C4-2B (cell line): Measurements from ENCODE around the gene SYTL1.

Source experiments
- H3K27ac ChIP-seq: fragments of 450-650 bp; 2 replicates; pipeline ENCODE4 v1.5.1; 2017
- ZFX ChIP-seq: fragments of 450-650 bp; IDR thresholded peaks from 2 replicates; pipeline ENCODE4 v1.6.1; 2017
- TF ChIP-seq, protein P1 (sequence below): fragments of 450-650 bp; conservative IDR thresholded peaks from 2 replicates; pipeline ENCODE4 v1.5.1; 2017; ENCODE audit warnings: mild to moderate bottlenecking

Gene SYTL1

GRCh38 chr1:27342778-27343638 is 1.2 kb downstream of the SYTL1 start:
- H3K27ac ChIP-seq: peak overlapping the region; percentile 70

DNA sequence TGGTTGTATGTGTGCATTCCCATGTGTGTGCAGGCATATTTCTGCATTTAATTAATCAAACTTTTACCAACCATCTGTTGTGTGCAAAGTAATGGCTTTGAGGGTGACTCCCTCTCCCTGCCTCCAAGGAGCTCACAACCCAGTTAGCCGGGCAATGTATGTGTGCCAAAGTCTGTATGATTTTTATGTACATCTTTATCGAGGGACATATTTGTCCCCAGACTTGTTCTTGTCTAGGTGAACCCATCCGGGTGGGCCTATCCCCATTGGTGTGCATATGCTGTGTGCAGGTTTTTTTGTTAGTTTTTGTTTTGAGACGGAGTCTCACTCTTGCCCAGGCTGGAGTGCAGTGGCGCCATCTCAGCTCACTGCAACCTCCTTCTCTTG is 1.8 kb downstream of the SYTL1 start:
- no peak overlapping the region; the same call in 1 of the 2 replicates for H3K27ac ChIP-seq
- TF ChIP-seq, protein P1, sequence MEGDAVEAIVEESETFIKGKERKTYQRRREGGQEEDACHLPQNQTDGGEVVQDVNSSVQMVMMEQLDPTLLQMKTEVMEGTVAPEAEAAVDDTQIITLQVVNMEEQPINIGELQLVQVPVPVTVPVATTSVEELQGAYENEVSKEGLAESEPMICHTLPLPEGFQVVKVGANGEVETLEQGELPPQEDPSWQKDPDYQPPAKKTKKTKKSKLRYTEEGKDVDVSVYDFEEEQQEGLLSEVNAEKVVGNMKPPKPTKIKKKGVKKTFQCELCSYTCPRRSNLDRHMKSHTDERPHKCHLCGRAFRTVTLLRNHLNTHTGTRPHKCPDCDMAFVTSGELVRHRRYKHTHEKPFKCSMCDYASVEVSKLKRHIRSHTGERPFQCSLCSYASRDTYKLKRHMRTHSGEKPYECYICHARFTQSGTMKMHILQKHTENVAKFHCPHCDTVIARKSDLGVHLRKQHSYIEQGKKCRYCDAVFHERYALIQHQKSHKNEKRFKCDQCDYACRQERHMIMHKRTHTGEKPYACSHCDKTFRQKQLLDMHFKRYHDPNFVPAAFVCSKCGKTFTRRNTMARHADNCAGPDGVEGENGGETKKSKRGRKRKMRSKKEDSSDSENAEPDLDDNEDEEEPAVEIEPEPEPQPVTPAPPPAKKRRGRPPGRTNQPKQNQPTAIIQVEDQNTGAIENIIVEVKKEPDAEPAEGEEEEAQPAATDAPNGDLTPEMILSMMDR: no peak
- no peak for TF ChIP-seq ZFX

More at GRCh38 chr1:27342778-27343638, 1.2 kb downstream of the SYTL1 start:
- TF ChIP-seq ZFX: no peak
- TF ChIP-seq, protein P1: no peak

GRCh38 chr1:27345272-27345671 is 3.5 kb downstream of the SYTL1 start:
- H3K27ac ChIP-seq: no peak overlapping the region
- TF ChIP-seq, protein P1: no peak
- TF ChIP-seq ZFX: no peak

- no peak for TF ChIP-seq ZFX
- TF ChIP-seq, protein P1: no peak
- no peak overlapping the region for H3K27ac ChIP-seq
Measured at GRCh38 chr1:27346357-27346756, 4.5 kb downstream of the SYTL1 start.

GRCh38 chr1:27346991-27347624 is 5.3 kb downstream of the SYTL1 start:
- TF ChIP-seq ZFX: no peak
- TF ChIP-seq, protein P1: no peak
- no peak overlapping the region for H3K27ac ChIP-seq

DNA sequence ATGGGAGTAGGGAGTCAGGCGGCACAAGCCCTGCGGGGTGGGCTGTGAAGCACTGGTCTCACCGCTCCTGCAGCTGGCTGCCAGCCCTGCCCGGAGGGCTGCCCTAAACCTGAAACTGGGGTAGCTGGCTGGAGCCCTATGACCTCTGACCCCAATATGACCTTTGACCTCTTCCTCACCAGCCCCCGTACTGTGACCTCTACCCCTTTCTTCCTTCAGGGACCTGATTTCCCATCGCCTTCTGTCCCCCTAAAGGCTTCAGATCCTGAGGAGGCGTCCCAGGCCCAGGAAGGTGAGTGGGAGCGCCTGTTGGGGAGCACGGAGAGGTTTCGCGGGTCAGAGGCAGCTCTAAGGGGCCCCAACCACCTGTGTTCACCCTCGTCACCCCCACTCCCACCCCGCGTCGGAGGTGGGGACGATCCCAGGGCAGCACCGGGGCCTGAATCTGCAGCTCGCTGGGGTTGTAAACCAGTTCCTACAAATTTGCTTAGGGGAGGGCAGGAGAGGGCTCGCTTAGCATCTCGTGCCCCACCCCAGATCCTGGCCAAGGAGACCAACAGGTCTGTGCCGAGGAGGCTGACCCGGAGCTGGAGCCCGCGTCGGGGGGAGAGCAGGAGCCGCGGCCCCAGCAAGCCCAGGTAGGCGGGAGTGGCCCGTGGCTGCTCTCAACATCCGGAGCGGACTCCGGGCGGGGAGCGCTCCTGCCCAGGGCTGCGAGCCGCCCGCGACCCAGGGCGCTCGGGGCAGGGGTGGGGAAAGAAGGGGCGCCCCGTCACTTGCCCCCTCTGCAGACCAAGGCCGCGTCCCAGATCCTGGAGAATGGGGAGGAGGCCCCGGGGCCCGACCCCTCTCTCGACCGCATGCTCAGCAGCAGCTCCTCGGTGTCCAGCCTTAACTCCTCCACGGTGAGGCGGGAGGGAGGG is 7.3 kb downstream of the SYTL1 start:
- peak overlapping the region; percentile 95 for H3K27ac ChIP-seq
- TF ChIP-seq, protein P1: no peak
- no peak for TF ChIP-seq ZFX
